HepG2 (cell line): Measurements from ENCODE around the gene MRM1. TPM values are rescaled to one million over a fixed set of nuclear protein-coding genes. Genes with fewer than 3 reads are reported as not detected.

Experiments used
- ATAC-seq: fragments of 200-7000 bp; cut with Tn5 transposase; 3 replicates; pipeline ENCODE4 v1.9.1; 2020; ENCODE audit warnings: mild to moderate bottlenecking, moderate library complexity
- BruUV-seq: library from RNA; stranded (reverse); fragments of 400-500 nt; replicated peaks from 2 replicates; lab custom pipeline; 2021; lab: Mats Ljungman, UMichigan
- CTCF ChIA-PET: fragments of 300-600 bp; formaldehyde crosslinking; extraction: SDS; loops from one replicate; lab custom pipeline; 2021; ENCODE audit warnings: low total read pairs, inconsistent platforms, low intra/inter-chr PET ratio; lab: Yijun Ruan, JAX
- POLR2A ChIA-PET: fragments of 350-600 bp; sonication (Branson Sonifier 250); formaldehyde crosslinking; loops from one replicate; lab custom pipeline; 2020; ENCODE audit warnings: antibody characterized with exemption, inconsistent platforms; lab: Yijun Ruan, JAX
- DNase-seq: peaks from one replicate; pipeline ENCODE4 v3.0.0-alpha.2; 2015; ENCODE audit warnings: low spot score
- FAIRE-seq: peaks from 3 replicates; lab custom pipeline; 2011; peaks lifted over from hg19 to GRCh38; lab: Jason Lieb, UNC
- H2AFZ ChIP-seq: one replicate; pipeline ENCODE4 v1.6.1; 2011; ENCODE audit warnings: low read length, inconsistent platforms
- H3K27ac ChIP-seq: fragments of 300-600 bp; 3 replicates; pipeline ENCODE4 v1.8.0; 2011; ENCODE audit warnings: mixed run types, mild to moderate bottlenecking, mixed read lengths, low read length, inconsistent platforms; ENCODE audit not compliant: insufficient read depth; ENCODE audit errors: extremely low read length
- H3K27me3 ChIP-seq, 2 experiments: fragments of 200-600 bp in 1 of 2; 2 replicates in 1 of 2; 3 replicates in 1 of 2; pipeline versions ENCODE4 v1.6.0 to v1.8.0; 2011; ENCODE audit warnings: low read length in 2 of 2, mild to moderate bottlenecking in 2 of 2, moderate library complexity in 2 of 2, inconsistent platforms in 1 of 2; ENCODE audit not compliant: insufficient read depth in 2 of 2, control insufficient read depth in 1 of 2
- H3K36me3 ChIP-seq, 2 experiments: fragments of 200-600 bp in 1 of 2; replicated peaks in 1 of 2; 2 replicates in 1 of 2; 3 replicates in 1 of 2; pipeline versions ENCODE4 v1.5.1 to v1.8.0; 2011; ENCODE audit warnings: low read length in 2 of 2, inconsistent platforms in 1 of 2; ENCODE audit not compliant: insufficient read depth in 2 of 2, control insufficient read depth in 1 of 2
- H3K4me1 ChIP-seq: 2 replicates; pipeline ENCODE4 v1.5.1; 2012; ENCODE audit warnings: low read length, inconsistent platforms; ENCODE audit not compliant: insufficient read depth
- H3K4me2 ChIP-seq: 2 replicates; pipeline ENCODE4 v1.6.0; 2011; ENCODE audit warnings: low read depth, low read length, inconsistent platforms
- H3K4me3 ChIP-seq, 3 experiments: fragments of 200-600 bp in 1 of 3; sonication (generic), shearing (Covaris generic) in 1 of 3; replicated peaks in 1 of 3; 2 replicates each; pipeline ENCODE4 v1.5.1; 2011 to 2016; ENCODE audit warnings: low read length in 3 of 3, inconsistent platforms in 2 of 3, low read depth in 2 of 3, mild to moderate bottlenecking in 2 of 3, control low read depth in 1 of 3, mixed read lengths in 1 of 3; ENCODE audit not compliant: insufficient read depth in 1 of 3
- H3K79me2 ChIP-seq: one replicate; pipeline ENCODE4 v1.6.1; 2011; ENCODE audit warnings: low read length, inconsistent platforms; ENCODE audit not compliant: insufficient read depth
- H3K9ac ChIP-seq: 2 replicates; pipeline ENCODE4 v1.6.0; 2011; ENCODE audit warnings: mild to moderate bottlenecking, low read depth, low read length, inconsistent platforms; ENCODE audit not compliant: insufficient read depth
- H3K9me3 ChIP-seq: 2 replicates; pipeline ENCODE4 v1.5.1; 2012; ENCODE audit warnings: mild to moderate bottlenecking, low read length
- H4K20me1 ChIP-seq: 2 replicates; pipeline ENCODE4 v1.6.0; 2011; ENCODE audit warnings: inconsistent platforms, mild to moderate bottlenecking, low read length, moderate library complexity; ENCODE audit not compliant: insufficient read depth
- ATM ChIP-seq: fragments of 450-650 bp; IDR thresholded peaks from 2 replicates; pipeline ENCODE4 v1.7.1; 2017; ENCODE audit warnings: mild to moderate bottlenecking, borderline replicate concordance
- CHD4 ChIP-seq: fragments of 200-600 bp; sonication (generic); IDR thresholded peaks from 2 replicates; pipeline ENCODE4 v1.7.0; 2017; ENCODE audit warnings: mild to moderate bottlenecking, low read length, borderline replicate concordance
- CREM ChIP-seq, 2 experiments: sonication (generic) in 1 of 2; formaldehyde crosslinking in 1 of 2; IDR thresholded peaks; 2 replicates each; pipeline versions ENCODE4 v1.4.0 to v1.6.1; 2016 to 2020; ENCODE audit warnings: antibody characterized with exemption in 1 of 2, mild to moderate bottlenecking in 1 of 2, missing genetic modification reagents in 1 of 2
- GLI4 ChIP-seq: sonication (generic); formaldehyde crosslinking; IDR thresholded peaks from 2 replicates; pipeline ENCODE4 v1.5.1; 2020; ENCODE audit warnings: missing genetic modification reagents, mild to moderate bottlenecking, moderate library complexity, borderline replicate concordance
- MEIS2 ChIP-seq: sonication (generic); formaldehyde crosslinking; IDR thresholded peaks from 2 replicates; pipeline ENCODE4 v1.9.0; 2021; ENCODE audit warnings: mild to moderate bottlenecking, missing genetic modification reagents
- PHF8 ChIP-seq: sonication (generic); formaldehyde crosslinking; IDR thresholded peaks from 2 replicates; pipeline ENCODE4 v1.5.0; 2020; ENCODE audit warnings: missing genetic modification reagents
- PRMT3 ChIP-seq: sonication (generic); formaldehyde crosslinking; IDR thresholded peaks from 2 replicates; pipeline ENCODE4 v1.8.1; 2022; ENCODE audit warnings: low read depth, mild to moderate bottlenecking, moderate library complexity, missing genetic modification reagents, borderline replicate concordance
- RBAK ChIP-seq: sonication (generic); formaldehyde crosslinking; IDR thresholded peaks from 2 replicates; pipeline ENCODE4 v1.5.1; 2020; ENCODE audit warnings: mild to moderate bottlenecking, missing genetic modification reagents
- RBFOX2 ChIP-seq: fragments of 200-400 bp; formaldehyde crosslinking; IDR thresholded peaks from 2 replicates; pipeline ENCODE4 v1.6.1; 2017; ENCODE audit warnings: low read depth, mild to moderate bottlenecking, low read length
- SCMH1 ChIP-seq: sonication (generic); formaldehyde crosslinking; IDR thresholded peaks from 2 replicates; pipeline ENCODE4 v1.9.0; 2021; ENCODE audit warnings: missing genetic modification reagents, mild to moderate bottlenecking, borderline replicate concordance
- TAF1 ChIP-seq: sonication (generic); formaldehyde crosslinking; IDR thresholded peaks from 2 replicates; pipeline ENCODE4 v1.4.0; 2020; ENCODE audit warnings: missing genetic modification reagents
- TERF1 ChIP-seq: sonication (generic); formaldehyde crosslinking; IDR thresholded peaks from 2 replicates; pipeline ENCODE4 v1.8.0; 2022; ENCODE audit warnings: mild to moderate bottlenecking, missing genetic modification reagents, moderate library complexity
- ZNF235 ChIP-seq: sonication (generic); formaldehyde crosslinking; IDR thresholded peaks from 2 replicates; pipeline ENCODE4 v1.8.1; 2023; ENCODE audit warnings: mild to moderate bottlenecking, missing genetic modification reagents, borderline replicate concordance
- ZNF264 ChIP-seq: sonication (generic); formaldehyde crosslinking; IDR thresholded peaks from 2 replicates; pipeline ENCODE4 v1.4.0; 2020; ENCODE audit warnings: missing genetic modification reagents
- ZNF331 ChIP-seq: sonication (generic); formaldehyde crosslinking; IDR thresholded peaks from 2 replicates; pipeline ENCODE4 v1.4.0; 2020; ENCODE audit warnings: missing genetic modification reagents
- ZNF589 ChIP-seq: sonication (generic); formaldehyde crosslinking; conservative IDR thresholded peaks from 2 replicates; pipeline ENCODE4 v1.8.0; 2022; ENCODE audit warnings: mild to moderate bottlenecking, moderate library complexity, missing genetic modification reagents
- ZNF644 ChIP-seq: IDR thresholded peaks from 2 replicates; pipeline ENCODE4 v1.6.1; 2016; ENCODE audit warnings: low read depth
- ZNF660 ChIP-seq: sonication (generic); formaldehyde crosslinking; IDR thresholded peaks from 2 replicates; pipeline ENCODE4 v1.5.1; 2020; ENCODE audit warnings: mild to moderate bottlenecking, low read depth, missing genetic modification reagents, borderline replicate concordance
- ZNF687 ChIP-seq: sonication (generic); formaldehyde crosslinking; IDR thresholded peaks from 2 replicates; pipeline ENCODE4 v1.5.1; 2020; ENCODE audit warnings: mild to moderate bottlenecking, missing genetic modification reagents, moderate library complexity
- ZNF816 ChIP-seq: sonication (generic); formaldehyde crosslinking; IDR thresholded peaks from 2 replicates; pipeline ENCODE4 v1.8.0; 2022; ENCODE audit warnings: missing genetic modification reagents, mild to moderate bottlenecking, borderline replicate concordance
- WGBS: methylation state at CpG from one replicate; pipeline ENCODE4 v1.1.6; 2017; ENCODE audit warnings: low lambda C conversion rate; 5-methylcytosine and 5-hydroxymethylcytosine counted together
- in situ Hi-C: cut with HindIII; loops from 2 replicates; pipeline ENCODE4 v1.10.0; 2017; ENCODE audit warnings: low pct_unique_long_range_greater_than_20kb; ENCODE audit not compliant: extremely low pct_ligation_motif_present
- intact Hi-C: fragments of 100-400 bp; cut with micrococcal nuclease; formaldehyde crosslinking; loops from one replicate; pipeline ENCODE4 v1.10.0; 2022; ENCODE audit not compliant: unreplicated experiment
- polyA plus RNA-seq, 8 experiments: library from polyadenylated mRNA; depleted of rRNA in 3 of 8; stranded (reverse) in 7 of 8; unstranded in 1 of 8; fragments of >200 nt; fragmentation: Illumina TruSeq in 4 of 8; extraction: Trizol in 4 of 8; gene quantifications; 2 replicates each; pipeline versions ENCODE4 v1.2.1 to v1.2.3, GENCODE V29; 2011 to 2016; ENCODE audit warnings: low read depth in 4 of 8, missing spikeins in 1 of 8, mixed read lengths in 1 of 8; ENCODE audit not compliant: insufficient read depth in 1 of 8
- total RNA-seq, 5 experiments: library from RNA; depleted of rRNA; stranded (reverse); fragments of >200 nt; fragmentation: Illumina TruSeq; extraction: Trizol; gene quantifications; 2 replicates each; pipeline ENCODE4 v1.2.3, GENCODE V29; 2016; ENCODE audit warnings: low read depth in 1 of 5

MRM1 gene
- total and polyA plus RNA-seq, 2 of the 13 experiments (the other 11 are each of a cell fraction or from before 2014, with no cell fraction given): 4.1 to 11.3 TPM

- Histone ChIP-seq H3K4me2 (no peak overlapping the region), H2AFZ (no peak overlapping the region), H3K79me2 (peaks cover 21% of the 10 kb centered on the region), H3K27me3 (no peaks in the 10 kb centered on the region; a peak in 1 of 5 replicates), H3K9ac (no peak overlapping the region), H3K9me3 (no peaks in the 10 kb centered on the region), H3K36me3 (peaks cover 5 to 9% of the 10 kb centered on the region in 2 experiments; a peak in 3 of 5 replicates), H3K4me3 (no peak overlapping the region), H3K4me1 (peaks cover 34% of the 10 kb centered on the region), H3K27ac (peak overlapping the region; percentile 34), H4K20me1 (peaks cover 5% of the 10 kb centered on the region; the same call in 1 of the 2 replicates)
- intact Hi-C loops: no loop called here
- in situ Hi-C loops: no loop called here
- WGBS: 77% methylated on average over 10 of the region's 13 CpGs
- ATAC-seq (no peak), DNase-seq (no peak), FAIRE-seq (no peak)
- ChIA-PET POLR2A (interaction anchor here (5.7 kb wide), 1 partner anchor 54 kb away, joined by 65 read pairs; the partner anchor contains the start of gene GGNBP2), CTCF (no interaction called here)
- no TSS peak for BruUV-seq
- TF ChIP-seq ZNF331 (CRISPR knock-in tag) (no peak), ZNF235 (no peak), TAF1 (CRISPR knock-in tag) (0 out of 2 replicates have a peak, but pooled peaks have one; percentile 4), ZNF660 (CRISPR knock-in tag) (no peak), ATM (no peak), RBFOX2 (no peak), TERF1 (CRISPR knock-in tag) (no peak), GLI4 (no peak), RBAK (no peak), MEIS2 (no peak), ZNF687 (CRISPR knock-in tag) (peak; percentile 72), PRMT3 (CRISPR knock-in tag) (no peak), CREM (IDR thresholded peaks at IDR 0.05) (no peak), CREM (CRISPR knock-in tag; IDR thresholded peaks at IDR 0.05) (no peak), SCMH1 (no peak), CHD4 (no peak), ZNF816 (no peak), ZNF589 (CRISPR knock-in tag) (no peak), ZNF264 (no peak), PHF8 (no peak), ZNF644 (CRISPR knock-in tag) (no peak)
Observed at GRCh38 chr17:36598951-36599401, 2.4 kb upstream of the MRM1 start.
